Lower leg skin (tissue), 4 donors: ENCODE data around the gene GRIK2. TPM values are rescaled to one million over a fixed set of nuclear protein-coding genes. Genes with fewer than 3 reads are reported as not detected.

ENCODE experiments used
- DNase-seq, 2 donors: peaks; one replicate each; pipeline ENCODE4 v3.0.0-alpha.2; 2019; ENCODE audit warnings: low spot score in 2 of 2
- H3K4me3 ChIP-seq: fragments of 200-600 bp; sonication (generic); 2 replicates; pipeline ENCODE4 v1.5.1; 2017; ENCODE audit warnings: mild to moderate bottlenecking, low read depth; ENCODE audit not compliant: poor library complexity, severe bottlenecking
- POLR2A ChIP-seq, 2 donors: fragments of 450-650 bp; IDR thresholded peaks; one replicate each; pipeline ENCODE4 v1.6.1; 2016 to 2017; ENCODE audit warnings: antibody characterized with exemption in 2 of 2, mild to moderate bottlenecking in 1 of 2, moderate library complexity in 1 of 2
- WGBS, 2 donors: methylation state at CpG; one replicate each; pipeline ENCODE4 v1.1.5; 2018; 5-methylcytosine and 5-hydroxymethylcytosine counted together
- intact Hi-C: fragments of 100-400 bp; cut with DNase I; formaldehyde crosslinking; loops from one replicate; pipeline ENCODE4 v1.15.0; 2023; ENCODE audit warnings: low total_unique reads
- total RNA-seq, 4 donors: library from RNA; depleted of rRNA; stranded (reverse); fragments of >200 nt; gene quantifications; one replicate each; pipeline ENCODE4 v1.1.0, GENCODE V29; 2016
- TF ChIP-seq, protein P1 (sequence below), 3 donors: fragments of 450-650 bp; IDR thresholded peaks; one replicate each; pipeline ENCODE4 v1.5.1; 2016; ENCODE audit warnings: antibody characterized with exemption in 3 of 3, mild to moderate bottlenecking in 3 of 3, moderate library complexity in 2 of 3

Gene GRIK2
- total RNA-seq, 4 donors from 2014 or later: 0.04 to 2.0 (median 0.60) TPM

GRCh38 chr6:101961357-101961756 lies 567.8 kb downstream of the GRIK2 start:
- intact Hi-C loops: no loop called here
- TF ChIP-seq, protein P1, sequence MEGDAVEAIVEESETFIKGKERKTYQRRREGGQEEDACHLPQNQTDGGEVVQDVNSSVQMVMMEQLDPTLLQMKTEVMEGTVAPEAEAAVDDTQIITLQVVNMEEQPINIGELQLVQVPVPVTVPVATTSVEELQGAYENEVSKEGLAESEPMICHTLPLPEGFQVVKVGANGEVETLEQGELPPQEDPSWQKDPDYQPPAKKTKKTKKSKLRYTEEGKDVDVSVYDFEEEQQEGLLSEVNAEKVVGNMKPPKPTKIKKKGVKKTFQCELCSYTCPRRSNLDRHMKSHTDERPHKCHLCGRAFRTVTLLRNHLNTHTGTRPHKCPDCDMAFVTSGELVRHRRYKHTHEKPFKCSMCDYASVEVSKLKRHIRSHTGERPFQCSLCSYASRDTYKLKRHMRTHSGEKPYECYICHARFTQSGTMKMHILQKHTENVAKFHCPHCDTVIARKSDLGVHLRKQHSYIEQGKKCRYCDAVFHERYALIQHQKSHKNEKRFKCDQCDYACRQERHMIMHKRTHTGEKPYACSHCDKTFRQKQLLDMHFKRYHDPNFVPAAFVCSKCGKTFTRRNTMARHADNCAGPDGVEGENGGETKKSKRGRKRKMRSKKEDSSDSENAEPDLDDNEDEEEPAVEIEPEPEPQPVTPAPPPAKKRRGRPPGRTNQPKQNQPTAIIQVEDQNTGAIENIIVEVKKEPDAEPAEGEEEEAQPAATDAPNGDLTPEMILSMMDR (IDR thresholded peaks at IDR 0.05): no peak
- TF ChIP-seq POLR2A (IDR thresholded peaks at IDR 0.05): no peak
- DNase-seq: no peak
- H3K4me3 ChIP-seq: no peak overlapping the region
- WGBS, 2 donors: 86 to 93% methylated on average over 8 of the region's 8 CpGs

GRCh38 chr6:101980924-101981323 lies 587.4 kb downstream of the GRIK2 start:
- intact Hi-C loops: no loop called here
- DNase-seq: no peak
- H3K4me3 ChIP-seq: no peak overlapping the region
- TF ChIP-seq, protein P1 (IDR thresholded peaks at IDR 0.05): no peak
- TF ChIP-seq POLR2A (IDR thresholded peaks at IDR 0.05): no peak

DNA sequence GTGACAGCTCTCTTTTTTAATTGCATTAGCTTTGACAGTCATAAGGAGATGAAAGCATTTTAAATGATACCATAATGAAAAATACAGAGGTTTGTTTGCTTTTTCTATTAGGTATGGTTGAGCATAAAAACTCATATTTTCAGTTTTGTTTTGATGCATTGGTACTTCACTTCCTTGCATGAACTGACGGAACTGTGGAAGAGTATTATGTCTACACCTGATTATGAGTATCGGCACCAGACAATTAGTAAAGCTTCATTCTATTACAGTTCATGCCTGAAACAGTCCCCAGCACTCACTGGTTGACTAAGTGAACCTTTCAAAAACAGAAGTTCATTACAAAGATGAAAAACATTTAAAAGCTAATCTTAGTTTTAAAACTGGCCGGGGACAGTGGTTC lies 593.0 kb downstream of the GRIK2 start:
- TF ChIP-seq, protein P1 (IDR thresholded peaks at IDR 0.05): no peak
- TF ChIP-seq POLR2A (IDR thresholded peaks at IDR 0.05): no peak
- intact Hi-C loops: no loop called here
- 86 to 95% methylated on average over 3 of the region's 3 CpGs for WGBS, 2 donors
- DNase-seq: no peak
- H3K4me3 ChIP-seq: no peak overlapping the region

DNA sequence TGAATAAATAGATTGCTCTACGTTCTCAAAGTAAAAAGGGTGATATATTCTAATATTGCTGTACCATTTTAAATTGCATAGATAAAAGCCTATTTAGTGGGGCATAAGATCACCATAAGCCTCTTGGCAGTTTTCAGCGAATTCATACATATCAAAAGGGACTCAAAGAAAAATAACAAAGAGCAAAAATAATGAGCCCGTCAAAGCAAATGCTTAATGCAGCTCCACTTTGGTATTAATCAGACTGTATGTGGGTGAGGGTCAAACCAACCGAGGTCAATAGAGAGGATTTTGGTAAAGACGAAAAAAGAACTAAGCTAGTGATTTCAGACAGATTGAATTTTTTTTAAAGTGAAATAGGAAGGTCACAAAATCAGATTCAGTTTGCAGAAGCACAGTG lies 598.8 kb downstream of the GRIK2 start:
- TF ChIP-seq, protein P1 (IDR thresholded peaks at IDR 0.05): no peak
- TF ChIP-seq POLR2A (IDR thresholded peaks at IDR 0.05): no peak
- DNase-seq: no peak
- intact Hi-C loops: no loop called here
- H3K4me3 ChIP-seq: no peak overlapping the region
- WGBS, 2 donors: 42 to 55% methylated on average over 5 of the region's 5 CpGs

- intact Hi-C loops: no loop called here
- no peak overlapping the region for H3K4me3 ChIP-seq
- DNase-seq: no peak
- TF ChIP-seq, protein P1 (IDR thresholded peaks at IDR 0.05): no peak
- no peak for TF ChIP-seq POLR2A (IDR thresholded peaks at IDR 0.05)
These were observed 601.0 kb downstream of the GRIK2 start for GRCh38 chr6:101994521-101994920.

DNA sequence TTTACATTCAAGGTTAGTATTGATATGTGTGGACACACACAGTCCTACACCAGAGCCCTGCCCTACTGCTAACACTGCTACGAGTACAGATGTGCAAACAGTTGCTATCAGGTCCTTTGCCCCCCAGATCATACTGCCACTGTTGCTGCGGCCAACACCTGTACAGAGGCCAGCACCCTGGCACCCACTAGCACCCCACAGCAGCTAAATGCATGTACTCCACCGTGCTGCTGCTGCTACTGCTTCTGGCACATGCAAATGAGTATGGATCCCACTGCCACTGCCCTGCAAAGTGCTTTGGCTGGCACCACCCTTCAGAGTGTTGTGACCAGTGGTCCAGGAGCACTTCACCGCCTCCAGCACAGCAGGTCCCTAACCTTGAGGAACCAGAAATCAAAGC lies 621.9 kb downstream of the GRIK2 start:
- TF ChIP-seq, protein P1 (IDR thresholded peaks at IDR 0.05): no peak
- no peak for TF ChIP-seq POLR2A (IDR thresholded peaks at IDR 0.05)
- intact Hi-C loops: no loop called here
- H3K4me3 ChIP-seq: no peak overlapping the region
- WGBS, 2 donors: 80 to 89% methylated on average over 3 to 4 of the region's 4 CpGs
- DNase-seq: peak in 1 of 2 donors; percentile 68
